NCI-H146 treated with DMSO at 0.1 percent for 48 hours (cell line): Measurements from ENCODE around the gene AKT3.
A peak's percentile ranks its signal among the peaks of the same experiment; 100 is the strongest.

Experiments used
- DNase-seq: peaks from one replicate; lab custom pipeline; 2025; ENCODE audit not compliant: unreplicated experiment; lab: John Stamatoyannopoulos, UW

AKT3 gene

DNA sequence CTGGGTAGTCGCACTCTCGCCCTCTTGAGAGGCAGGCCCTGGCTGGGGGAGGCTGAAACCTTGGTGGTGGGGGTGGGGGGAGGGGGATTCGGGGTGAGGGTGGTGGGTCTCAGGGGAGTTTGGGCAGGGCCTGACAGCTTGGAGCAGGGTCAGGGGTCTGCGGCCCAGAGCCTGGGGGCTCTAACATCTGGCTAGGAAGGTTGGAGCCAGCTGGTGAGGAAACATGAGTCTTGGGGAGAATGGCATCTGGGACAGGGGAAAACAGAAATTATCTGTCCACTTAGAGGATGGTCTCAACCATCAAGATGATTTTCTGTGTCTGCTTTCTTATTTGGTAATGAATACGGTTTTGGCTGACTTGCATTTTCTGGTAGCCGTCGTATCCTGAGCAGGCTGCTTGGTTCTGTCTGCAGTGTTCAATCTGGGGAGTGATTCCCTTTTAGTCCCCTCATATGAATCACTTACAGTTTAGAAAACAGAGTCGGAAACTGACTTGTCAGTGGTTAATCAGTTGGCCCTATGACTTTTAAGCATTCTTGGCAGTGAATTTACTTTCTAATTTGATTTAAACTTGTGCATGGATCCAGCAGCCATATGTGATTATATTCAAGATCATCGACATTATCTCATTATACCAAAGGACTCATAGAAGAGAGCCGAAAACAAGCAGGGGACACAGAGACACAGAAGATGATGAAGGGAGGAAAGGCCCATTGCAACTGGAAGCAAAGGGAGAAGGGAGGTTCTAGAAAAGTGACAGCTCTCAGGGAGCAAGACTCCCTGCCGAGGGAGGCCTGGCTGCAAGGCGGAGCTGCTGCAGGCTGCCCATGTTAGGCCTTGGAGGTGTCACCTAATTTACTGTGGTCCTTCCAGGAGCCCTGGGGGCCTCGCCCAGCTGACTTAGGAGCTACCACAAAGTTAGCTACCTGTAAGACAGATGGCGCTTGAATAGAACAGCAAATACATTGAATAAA is 356.6 kb downstream of the AKT3 start:
- DNase-seq, result no peak

- no peak for DNase-seq
These were observed 359.0 kb downstream of the AKT3 start for GRCh38 chr1:243490748-243491686.

GRCh38 chr1:243489681-243490546 is 360.1 kb downstream of the AKT3 start:
- no peak for DNase-seq

- DNase-seq, result no peak
These were observed 360.9 kb downstream of the AKT3 start for GRCh38 chr1:243489158-243489527.

DNA sequence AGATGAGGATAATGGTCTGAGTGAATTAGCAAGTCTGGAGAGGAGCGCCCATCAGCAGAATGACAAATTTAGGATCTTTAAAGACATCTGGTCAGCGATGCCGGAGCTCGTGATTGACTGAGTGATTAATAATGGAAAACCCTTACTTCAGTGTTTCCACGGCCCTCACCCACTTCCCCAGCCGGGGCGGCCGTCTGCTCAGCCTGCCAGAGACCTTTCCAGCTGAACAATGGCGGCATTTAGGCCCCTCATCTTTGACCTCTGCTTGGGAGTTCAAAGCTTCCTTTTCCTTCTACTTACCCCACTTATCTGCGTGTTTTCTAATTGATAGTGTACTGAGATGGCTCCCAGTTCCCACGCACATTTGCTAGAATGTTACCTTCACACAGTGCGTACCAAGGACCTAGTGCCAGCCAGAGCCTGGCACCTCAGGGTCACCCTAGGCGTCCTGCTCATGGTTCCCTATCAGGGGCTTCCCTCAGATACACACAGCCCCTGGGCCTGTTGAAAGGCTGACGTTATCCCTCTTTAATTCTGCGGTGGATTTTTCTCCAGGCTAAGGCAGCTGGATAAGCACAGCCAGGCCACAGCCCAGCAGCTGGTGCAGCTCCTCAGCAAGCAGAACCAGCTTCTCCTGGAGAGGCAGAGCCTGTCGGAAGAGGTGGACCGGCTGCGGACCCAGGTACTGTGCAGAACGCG is 361.4 kb downstream of the AKT3 start:
- DNase-seq, result no peak

GRCh38 chr1:243487649-243488227 is 362.3 kb downstream of the AKT3 start:
- DNase-seq, result no peak

DNA sequence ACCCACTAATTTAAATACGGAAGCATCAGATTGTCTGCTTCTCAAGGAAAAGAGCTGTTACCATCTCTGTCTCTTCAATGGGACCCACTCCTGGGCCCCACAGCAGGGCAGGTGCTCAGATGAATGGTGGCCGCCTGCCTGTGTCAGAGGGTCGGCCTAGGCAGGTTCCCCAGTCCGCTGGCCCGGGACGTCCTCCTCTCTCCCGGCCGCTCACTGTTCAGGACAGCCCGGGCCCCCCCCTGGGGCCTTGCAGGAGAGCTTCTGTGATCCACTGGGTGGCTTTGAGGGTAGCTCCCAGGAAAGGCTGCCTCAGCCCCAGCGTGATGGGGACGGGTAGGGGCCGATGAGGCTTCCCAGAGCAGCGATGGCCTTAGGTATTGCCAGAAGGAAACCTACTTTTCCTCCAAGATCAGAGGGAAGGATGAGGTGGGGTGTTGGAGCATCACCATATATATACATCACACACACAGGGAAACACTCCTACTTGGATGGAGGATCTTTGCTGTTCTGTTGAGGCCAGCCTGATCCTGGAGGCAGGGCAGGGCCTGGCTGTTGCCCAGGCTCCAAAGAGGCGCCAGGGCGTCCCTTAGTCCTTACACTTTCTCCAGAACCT is 362.9 kb downstream of the AKT3 start:
- DNase-seq, result no peak

GRCh38 chr1:243483952-243484351 is 366.1 kb downstream of the AKT3 start:
- DNase-seq, result no peak

GRCh38 chr1:243483071-243483771 is 366.8 kb downstream of the AKT3 start:
- DNase-seq, result no peak

DNA sequence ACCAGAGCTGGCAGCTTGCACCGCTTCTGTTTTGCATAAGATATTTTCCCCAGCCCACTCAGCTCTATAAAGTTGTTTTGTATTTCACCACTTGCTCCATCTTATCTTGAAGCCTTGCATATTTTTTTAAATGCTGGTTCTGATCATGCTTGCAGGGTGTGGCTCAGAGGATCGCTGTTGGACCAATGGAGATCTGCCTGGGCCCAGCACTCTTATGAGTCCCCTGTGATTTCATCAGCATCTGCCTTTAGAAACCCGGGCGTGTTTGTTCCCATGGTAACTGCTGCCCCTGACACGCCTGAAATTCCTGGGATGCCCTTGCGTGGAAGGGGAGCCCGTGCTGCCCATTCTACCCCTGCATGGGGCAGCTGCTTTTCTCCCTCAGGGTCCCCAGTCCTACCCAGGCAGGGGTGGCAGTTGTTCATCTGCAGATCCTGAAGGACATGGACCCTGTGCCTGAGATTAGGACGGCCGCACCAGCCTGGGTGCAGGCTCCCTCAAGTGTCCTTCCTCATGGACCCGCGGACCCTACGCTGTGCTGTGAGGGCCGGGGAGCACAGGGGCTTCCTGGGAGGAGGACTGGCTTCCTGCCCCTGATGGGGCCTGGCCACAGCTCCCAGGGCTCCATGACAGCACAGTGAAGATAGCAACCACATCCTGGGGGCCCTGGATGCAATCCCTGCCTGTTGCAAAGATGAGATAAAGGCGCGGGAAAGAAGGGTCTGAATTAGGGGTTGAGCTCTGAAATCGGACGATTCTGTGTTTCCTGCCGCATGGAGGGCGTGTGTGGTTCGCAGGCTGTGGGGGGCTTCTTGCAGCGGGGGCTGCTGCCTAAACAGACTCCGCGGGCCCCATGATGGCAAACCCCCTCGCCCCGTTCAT is 367.7 kb downstream of the AKT3 start:
- no peak for DNase-seq

GRCh38 chr1:243481101-243481500 is 368.9 kb downstream of the AKT3 start:
- DNase-seq, result no peak

DNA sequence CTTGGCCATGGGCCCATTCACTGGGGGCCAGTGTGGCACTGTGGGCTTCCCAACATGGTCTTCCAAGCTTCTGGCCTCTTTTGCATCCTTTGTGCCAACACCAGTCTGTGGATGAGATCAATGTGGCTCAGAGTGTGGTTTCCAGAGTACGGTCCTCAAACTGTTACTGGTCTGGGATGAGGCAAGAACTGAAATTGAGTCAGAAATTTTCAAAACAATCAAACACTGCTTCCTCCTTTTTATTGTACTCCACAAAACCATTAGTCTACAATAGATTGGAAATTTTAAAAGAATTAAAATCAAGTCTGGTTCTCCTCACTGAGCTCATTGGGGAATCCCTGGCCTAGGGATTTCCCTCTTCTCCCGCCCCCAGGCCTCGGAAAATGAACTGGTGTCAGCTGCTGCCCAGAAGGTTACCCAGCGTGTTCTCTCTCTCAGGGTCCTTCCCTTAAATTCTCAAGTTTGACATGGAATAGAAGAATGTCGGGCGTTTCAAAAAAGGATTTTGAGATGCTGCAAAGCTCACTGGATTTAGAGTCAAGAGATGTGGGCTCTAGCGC is 372.2 kb downstream of the AKT3 start:
- DNase-seq, result no peak

DNA sequence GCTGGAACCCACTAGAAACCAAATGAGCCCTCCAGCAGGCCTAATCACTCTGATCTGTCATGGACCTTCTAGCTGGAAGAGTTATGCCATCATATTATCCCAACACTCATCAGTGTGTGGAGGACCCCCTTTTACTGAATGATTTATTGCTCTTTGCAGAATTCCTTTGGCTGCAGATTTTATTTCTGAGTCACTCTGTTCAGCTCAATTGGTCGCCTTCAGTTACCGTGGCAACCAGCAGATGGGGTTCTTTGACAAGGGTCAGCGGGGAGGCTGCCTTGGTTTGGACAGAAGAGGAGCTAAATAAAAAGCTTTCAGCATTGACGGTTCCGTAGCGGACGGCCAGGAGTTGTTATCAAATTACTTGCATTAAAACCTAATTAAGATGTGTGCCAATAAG is 374.1 kb downstream of the AKT3 start:
- DNase-seq, result peak; percentile 53

DNA sequence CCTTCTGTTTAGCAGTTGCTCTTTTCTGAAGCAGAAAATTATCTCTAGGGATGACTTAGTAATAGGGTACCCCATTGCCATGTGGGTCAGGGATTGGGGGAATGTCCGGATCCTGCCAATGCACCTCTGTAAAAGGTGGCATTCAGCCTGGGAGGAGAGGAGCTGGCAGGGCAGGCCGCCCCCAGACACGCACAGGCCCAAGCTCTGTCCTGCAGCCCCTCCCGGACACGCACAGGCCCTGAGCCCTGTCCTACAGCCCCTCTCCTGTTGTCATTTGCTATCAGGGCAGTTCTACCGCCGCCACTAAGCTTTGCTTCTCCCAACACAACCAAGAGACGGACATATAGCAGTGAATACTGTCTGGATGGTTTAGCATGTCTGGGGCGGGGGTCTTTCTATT is 375.1 kb downstream of the AKT3 start:
- no peak for DNase-seq

DNA sequence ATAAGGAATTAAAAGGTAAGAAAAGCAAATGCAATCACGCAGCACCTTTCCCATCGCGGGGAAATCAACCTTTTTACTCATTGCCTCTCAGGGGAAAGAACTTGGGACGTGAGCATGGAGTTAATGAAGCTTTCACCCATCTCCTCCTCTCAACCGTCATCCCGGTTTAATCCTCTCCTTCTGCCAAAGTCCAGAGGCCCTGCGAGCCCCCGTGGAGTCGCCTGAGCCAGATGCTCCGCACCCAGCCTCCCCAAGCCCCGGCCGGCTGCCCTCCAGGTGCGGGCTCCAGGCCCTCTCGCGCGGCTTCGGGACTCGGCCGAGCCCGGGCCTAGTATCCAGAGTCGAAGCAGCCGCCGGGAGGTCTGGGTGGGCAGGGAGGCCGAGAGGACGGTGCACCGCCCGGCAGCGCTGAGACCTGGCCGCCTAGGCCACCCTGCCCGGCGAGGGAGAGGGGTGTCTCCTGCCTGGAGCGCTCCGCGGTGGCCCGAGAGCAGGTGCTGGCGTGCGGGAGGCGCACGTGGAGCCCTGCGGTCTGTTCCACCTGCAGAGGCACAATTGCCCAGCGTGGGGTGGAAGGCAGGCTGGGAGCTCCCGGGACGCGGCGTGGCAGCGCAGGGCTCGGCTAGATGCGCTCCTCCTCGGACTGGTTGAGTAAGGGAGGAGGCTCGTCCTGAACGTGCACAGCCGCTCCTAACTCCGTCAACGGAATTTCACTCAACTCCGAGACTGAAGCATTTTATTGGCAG is 375.7 kb downstream of the AKT3 start:
- no peak for DNase-seq

- DNase-seq, result no peak
These were observed 376.6 kb downstream of the AKT3 start for GRCh38 chr1:243473227-243474135.
